A549 (cell line): ENCODE measurements around the gene CLCNKB. TPM values are rescaled to one million over a fixed set of nuclear protein-coding genes. Genes with fewer than 3 reads are reported as not detected.

Experiments used
- ATAC-seq, 2 experiments: fragments of 200-7000 bp in 1 of 2; fragments of >200 bp in 1 of 2; cut with Nextera tagmentation in 1 of 2; cut with Tn5 transposase in 1 of 2; 3 replicates each; pipeline versions ENCODE4 v1.8.0 to v1.9.1; 2018 to 2020; ENCODE audit warnings: mild to moderate bottlenecking in 1 of 2, moderate library complexity in 1 of 2
- CTCF ChIA-PET: fragments of 300-600 bp; sonication (Branson Sonifier 250); formaldehyde crosslinking; extraction: SDS; loops from one replicate; lab custom pipeline; 2021; ENCODE audit warnings: antibody characterized with exemption, inconsistent platforms; lab: Yijun Ruan, JAX
- POLR2A ChIA-PET: fragments of 350-600 bp; formaldehyde crosslinking; extraction: SDS; loops from one replicate; lab custom pipeline; 2021; ENCODE audit warnings: antibody characterized with exemption, inconsistent platforms; lab: Yijun Ruan, JAX
- DNase-seq, 2 experiments: peaks; one replicate each; pipeline versions ENCODE4 v3.0.0 to v3.0.0-alpha.2; 2011 to 2016; ENCODE audit warnings: low read depth in 1 of 2, low spot score in 1 of 2
- FAIRE-seq: peaks from 2 replicates; lab custom pipeline; 2011; peaks lifted over from hg19 to GRCh38; lab: Jason Lieb, UNC
- H3K27ac ChIP-seq, 2 experiments: fragments of >200 bp; sonication (Bioruptor Twin); formaldehyde crosslinking; 3 replicates each; pipeline ENCODE4 v1.5.1; 2016 to 2017
- H3K4me1 ChIP-seq: fragments of >200 bp; sonication (Bioruptor Twin); formaldehyde crosslinking; 3 replicates; pipeline ENCODE4 v1.6.1; 2016
- H3K4me2 ChIP-seq: fragments of >200 bp; sonication (Bioruptor Twin); formaldehyde crosslinking; 3 replicates; pipeline ENCODE4 v1.6.1; 2016
- H3K4me3 ChIP-seq: fragments of >200 bp; sonication (Bioruptor Twin); formaldehyde crosslinking; 3 replicates; pipeline ENCODE4 v1.5.1; 2016
- H3K9me3 ChIP-seq: fragments of >200 bp; sonication (Bioruptor Twin); formaldehyde crosslinking; 3 replicates; pipeline ENCODE4 v1.6.1; 2016
- CBX8 ChIP-seq: fragments of 200-600 bp; sonication (generic); IDR thresholded peaks from 2 replicates; pipeline ENCODE4 v1.6.1; 2016
- CHD2 ChIP-seq: fragments of 150-350 bp; IDR thresholded peaks from 2 replicates; pipeline ENCODE4 v1.6.1; 2014; ENCODE audit warnings: low read length; ENCODE audit not compliant: partially characterized antibody
- CHD4 ChIP-seq: fragments of 200-600 bp; sonication (generic); IDR thresholded peaks from 2 replicates; pipeline ENCODE4 v1.6.1; 2016; ENCODE audit warnings: antibody characterized with exemption, mild to moderate bottlenecking, borderline replicate concordance
- ESRRA ChIP-seq: fragments of 150-350 bp; IDR thresholded peaks from 2 replicates; pipeline ENCODE4 v1.6.1; 2014; ENCODE audit warnings: mild to moderate bottlenecking, low read length, borderline replicate concordance
- FOSL2 ChIP-seq, 2 experiments: fragments of 450-650 bp in 1 of 2; fragments of >200 bp in 1 of 2; sonication (Bioruptor Twin) in 1 of 2; formaldehyde crosslinking; IDR thresholded peaks; 2 replicates each; pipeline versions ENCODE4 v1.5.0 to v1.6.1; 2016 to 2020; ENCODE audit warnings: mild to moderate bottlenecking in 1 of 2, moderate library complexity in 1 of 2
- FOXS1 ChIP-seq: fragments of 250-450 bp; sonication (Bioruptor Pico); IDR thresholded peaks from 2 replicates; pipeline ENCODE4 v1.5.0; 2020; ENCODE audit warnings: mild to moderate bottlenecking, moderate library complexity
- JUNB ChIP-seq: fragments of >200 bp; sonication (Bioruptor Twin); formaldehyde crosslinking; IDR thresholded peaks from 2 replicates; pipeline ENCODE4 v1.6.1; 2016
- MYC ChIP-seq: IDR thresholded peaks from 2 replicates; pipeline ENCODE4 v1.6.1; 2012; ENCODE audit warnings: mild to moderate bottlenecking, inconsistent platforms, low read length, improper control_type of control experiment, borderline replicate concordance
- POLR2A ChIP-seq: IDR thresholded peaks from 2 replicates; pipeline ENCODE4 v1.6.1; 2012; ENCODE audit warnings: mild to moderate bottlenecking, low read length
- POLR2AphosphoS2 ChIP-seq: conservative IDR thresholded peaks from 2 replicates; pipeline ENCODE4 v1.6.1; 2012; ENCODE audit warnings: low read length, improper control_type of control experiment, inconsistent platforms
- RAD21 ChIP-seq, 2 experiments: fragments of >200 bp in 1 of 2; sonication (Bioruptor Twin) in 1 of 2; formaldehyde crosslinking in 1 of 2; IDR thresholded peaks in 1 of 2; conservative IDR thresholded peaks in 1 of 2; 2 replicates in 1 of 2; 3 replicates in 1 of 2; pipeline ENCODE4 v1.6.1; 2012 to 2018; ENCODE audit warnings: inconsistent platforms in 1 of 2
- RARB ChIP-seq: fragments of 250-450 bp; sonication (Bioruptor Pico); IDR thresholded peaks from 2 replicates; pipeline ENCODE4 v1.8.0; 2021; ENCODE audit warnings: mild to moderate bottlenecking, moderate library complexity
- RNF2 ChIP-seq: fragments of 200-600 bp; sonication (generic); IDR thresholded peaks from 2 replicates; pipeline ENCODE4 v1.6.1; 2016; ENCODE audit warnings: low read depth, mild to moderate bottlenecking, antibody characterized with exemption, moderate library complexity, borderline replicate concordance
- TFCP2L1 ChIP-seq: fragments of 250-450 bp; sonication (Bioruptor Pico); IDR thresholded peaks from 2 replicates; pipeline ENCODE4 v1.5.0; 2021; ENCODE audit warnings: mild to moderate bottlenecking
- WGBS: methylation state at CpG from one replicate; pipeline ENCODE4 v1.1.6; 2017; ENCODE audit errors: missing lambda C conversion rate; 5-methylcytosine and 5-hydroxymethylcytosine counted together
- polyA plus RNA-seq, 4 experiments: library from polyadenylated mRNA; depleted of rRNA in 3 of 4; stranded (reverse); fragments of >200 nt; fragmentation: RNase III in 1 of 4; extraction: RNeasy Plus Mini Kit Qiagen cat#74134 plus additional on column Dnase treatment in 1 of 4; gene quantifications; 2 replicates in 3 of 4; 3 replicates in 1 of 4; pipeline ENCODE4 v1.2.3, GENCODE V29; 2011 to 2017
- TF ChIP-seq, protein P1 (sequence below): fragments of 250-450 bp; sonication (Bioruptor Pico); IDR thresholded peaks from 2 replicates; pipeline ENCODE4 v1.5.0; 2020; ENCODE audit warnings: low read depth, mild to moderate bottlenecking, moderate library complexity
- TF ChIP-seq, protein P2 (sequence below): IDR thresholded peaks from 2 replicates; pipeline ENCODE4 v1.6.1; 2012
- TF ChIP-seq, protein P3 (sequence below): IDR thresholded peaks from 2 replicates; pipeline ENCODE4 v1.6.1; 2012; ENCODE audit warnings: low read depth, borderline replicate concordance
- TF ChIP-seq, protein P4 (sequence below): fragments of 250-450 bp; sonication (Bioruptor Pico); IDR thresholded peaks from 2 replicates; pipeline ENCODE4 v1.5.0; 2021; ENCODE audit warnings: mild to moderate bottlenecking, moderate library complexity, borderline replicate concordance
- TF ChIP-seq, protein P5 (sequence below): fragments of 450-650 bp; IDR thresholded peaks from 2 replicates; pipeline ENCODE4 v1.6.1; 2014; ENCODE audit warnings: antibody characterized with exemption
- TF ChIP-seq, protein P6 (sequence below): IDR thresholded peaks from 2 replicates; pipeline ENCODE4 v1.6.1; 2012

CLCNKB gene
- polyA plus RNA-seq, 2 of the 4 experiments (the other 2 are of a cell fraction), result 0.08 to 0.14 TPM

DNA sequence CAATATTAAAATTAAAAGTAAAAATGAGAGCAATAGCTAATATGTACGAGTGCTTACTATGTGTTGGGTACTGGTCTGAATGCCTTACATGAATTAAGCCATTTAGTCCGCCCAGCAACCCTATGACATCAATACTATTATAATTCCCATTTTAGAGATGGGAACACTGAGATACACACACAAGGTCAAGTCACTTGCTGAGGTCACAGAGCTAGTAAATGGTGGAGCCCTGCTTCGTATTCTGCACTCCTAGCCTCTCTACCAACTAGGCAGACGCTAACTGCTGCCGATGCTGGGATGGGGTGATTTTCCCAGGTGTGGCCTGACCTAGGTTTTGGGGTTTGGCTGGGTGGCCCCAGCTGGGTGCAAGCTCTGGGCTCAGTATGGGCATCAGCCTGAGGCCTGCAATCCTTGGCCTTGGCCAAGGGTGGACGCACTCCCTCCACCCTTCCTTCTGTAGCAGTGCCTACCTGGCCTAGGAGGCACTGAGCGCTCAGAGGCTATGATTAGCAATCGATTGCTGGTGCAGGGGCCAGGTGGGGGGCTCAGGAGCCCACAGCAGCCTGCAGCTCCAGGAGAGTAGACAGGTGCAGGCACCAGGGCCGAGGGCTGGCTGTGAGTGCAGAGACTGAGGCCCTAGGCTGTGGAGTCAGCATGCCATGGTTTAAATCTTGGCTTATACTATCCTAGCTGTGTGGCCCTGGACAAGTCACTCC, 27.2 kb downstream of the CLCNKB start:
- FAIRE-seq (no peak), DNase-seq (no peak), ATAC-seq (no peak)
- CTCF ChIA-PET, result interaction anchor here (0.6 to 2.4 kb wide), 10 partner anchors 8 to 255 kb away, joined by 3 to 9 read pairs (median 3); no protein-coding TSS in a partner anchor
- Histone ChIP-seq H3K4me3 (no peak overlapping the region), H3K9me3 (no peaks in the 10 kb centered on the region), H3K4me1 (peaks cover 50% of the 10 kb centered on the region), H3K4me2 (no peak overlapping the region), H3K27ac (no peak overlapping the region)
- TF ChIP-seq, protein P1, sequence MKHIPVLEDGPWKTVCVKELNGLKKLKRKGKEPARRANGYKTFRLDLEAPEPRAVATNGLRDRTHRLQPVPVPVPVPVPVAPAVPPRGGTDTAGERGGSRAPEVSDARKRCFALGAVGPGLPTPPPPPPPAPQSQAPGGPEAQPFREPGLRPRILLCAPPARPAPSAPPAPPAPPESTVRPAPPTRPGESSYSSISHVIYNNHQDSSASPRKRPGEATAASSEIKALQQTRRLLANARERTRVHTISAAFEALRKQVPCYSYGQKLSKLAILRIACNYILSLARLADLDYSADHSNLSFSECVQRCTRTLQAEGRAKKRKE (CRISPR knock-in tag), result no peak
- TF ChIP-seq, protein P2, sequence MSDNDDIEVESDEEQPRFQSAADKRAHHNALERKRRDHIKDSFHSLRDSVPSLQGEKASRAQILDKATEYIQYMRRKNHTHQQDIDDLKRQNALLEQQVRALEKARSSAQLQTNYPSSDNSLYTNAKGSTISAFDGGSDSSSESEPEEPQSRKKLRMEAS, result no peak
- TF ChIP-seq POLR2A (no peak), MYC (no peak), ESRRA (no peak), CHD4 (no peak), JUNB (no peak), CBX8 (no peak), CHD2 (no peak), FOSL2 (IDR thresholded peaks at IDR 0.05) (no peak), FOSL2 (CRISPR knock-in tag; IDR thresholded peaks at IDR 0.05) (no peak), FOXS1 (no peak), RARB (CRISPR knock-in tag) (no peak), TFCP2L1 (CRISPR knock-in tag) (no peak), RAD21 (conservative IDR thresholded peaks at IDR 0.05 in 1 of 2, IDR thresholded peaks at IDR 0.05 in 1 of 2) (no peak), POLR2AphosphoS2 (no peak), RNF2 (no peak)
- TF ChIP-seq, protein P3, sequence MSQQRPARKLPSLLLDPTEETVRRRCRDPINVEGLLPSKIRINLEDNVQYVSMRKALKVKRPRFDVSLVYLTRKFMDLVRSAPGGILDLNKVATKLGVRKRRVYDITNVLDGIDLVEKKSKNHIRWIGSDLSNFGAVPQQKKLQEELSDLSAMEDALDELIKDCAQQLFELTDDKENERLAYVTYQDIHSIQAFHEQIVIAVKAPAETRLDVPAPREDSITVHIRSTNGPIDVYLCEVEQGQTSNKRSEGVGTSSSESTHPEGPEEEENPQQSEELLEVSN, result no peak
- TF ChIP-seq, protein P4, sequence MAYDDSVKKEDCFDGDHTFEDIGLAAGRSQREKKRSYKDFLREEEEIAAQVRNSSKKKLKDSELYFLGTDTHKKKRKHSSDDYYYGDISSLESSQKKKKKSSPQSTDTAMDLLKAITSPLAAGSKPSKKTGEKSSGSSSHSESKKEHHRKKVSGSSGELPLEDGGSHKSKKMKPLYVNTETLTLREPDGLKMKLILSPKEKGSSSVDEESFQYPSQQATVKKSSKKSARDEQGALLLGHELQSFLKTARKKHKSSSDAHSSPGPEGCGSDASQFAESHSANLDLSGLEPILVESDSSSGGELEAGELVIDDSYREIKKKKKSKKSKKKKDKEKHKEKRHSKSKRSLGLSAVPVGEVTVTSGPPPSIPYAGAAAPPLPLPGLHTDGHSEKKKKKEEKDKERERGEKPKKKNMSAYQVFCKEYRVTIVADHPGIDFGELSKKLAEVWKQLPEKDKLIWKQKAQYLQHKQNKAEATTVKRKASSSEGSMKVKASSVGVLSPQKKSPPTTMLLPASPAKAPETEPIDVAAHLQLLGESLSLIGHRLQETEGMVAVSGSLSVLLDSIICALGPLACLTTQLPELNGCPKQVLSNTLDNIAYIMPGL, result no peak
- TF ChIP-seq, protein P5, sequence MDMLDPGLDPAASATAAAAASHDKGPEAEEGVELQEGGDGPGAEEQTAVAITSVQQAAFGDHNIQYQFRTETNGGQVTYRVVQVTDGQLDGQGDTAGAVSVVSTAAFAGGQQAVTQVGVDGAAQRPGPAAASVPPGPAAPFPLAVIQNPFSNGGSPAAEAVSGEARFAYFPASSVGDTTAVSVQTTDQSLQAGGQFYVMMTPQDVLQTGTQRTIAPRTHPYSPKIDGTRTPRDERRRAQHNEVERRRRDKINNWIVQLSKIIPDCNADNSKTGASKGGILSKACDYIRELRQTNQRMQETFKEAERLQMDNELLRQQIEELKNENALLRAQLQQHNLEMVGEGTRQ, result no peak
- WGBS, result 84% methylated on average over 6 of the region's 9 CpGs
- POLR2A ChIA-PET, result no interaction called here

DNA sequence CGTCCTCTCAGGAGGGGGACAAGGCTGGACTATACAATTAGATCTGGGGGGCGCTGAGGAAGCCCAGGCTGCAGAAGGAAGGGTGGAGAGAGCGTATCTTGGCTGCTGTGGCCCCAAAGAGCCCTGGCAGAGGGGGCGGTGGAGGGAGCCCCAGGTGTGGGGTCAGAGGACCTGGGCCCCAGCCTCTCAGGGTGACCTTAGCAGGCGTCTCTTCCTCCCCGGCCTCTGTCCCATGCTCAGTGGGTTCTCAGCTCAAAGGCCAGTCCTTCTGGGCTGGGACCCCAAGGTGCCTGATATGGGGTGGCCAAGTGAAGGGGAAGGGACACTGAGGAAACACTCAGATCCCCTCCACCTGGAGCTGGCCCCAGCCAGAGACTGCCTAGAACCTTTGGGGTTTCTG, 28.0 kb downstream of the CLCNKB start:
- ChIA-PET POLR2A (no interaction called here), CTCF (interaction anchor here (1.1 to 12.5 kb wide), 8 partner anchors 11 to 186 kb away, joined by 3 to 222 read pairs (median 8); partner anchors contain the start of gene EPHA2)
- peaks cover 56% of the 10 kb centered on the region for H3K4me1 ChIP-seq
- H3K27ac ChIP-seq, result no peak overlapping the region
- no peak overlapping the region for H3K4me3 ChIP-seq
- DNase-seq, result no peak
- H3K4me2 ChIP-seq, result no peak overlapping the region
- 90% methylated on average over 2 of the region's 6 CpGs for WGBS
- no peak for FAIRE-seq
- no peak for ATAC-seq
- no peaks in the 10 kb centered on the region for H3K9me3 ChIP-seq
- TF ChIP-seq, protein P6, sequence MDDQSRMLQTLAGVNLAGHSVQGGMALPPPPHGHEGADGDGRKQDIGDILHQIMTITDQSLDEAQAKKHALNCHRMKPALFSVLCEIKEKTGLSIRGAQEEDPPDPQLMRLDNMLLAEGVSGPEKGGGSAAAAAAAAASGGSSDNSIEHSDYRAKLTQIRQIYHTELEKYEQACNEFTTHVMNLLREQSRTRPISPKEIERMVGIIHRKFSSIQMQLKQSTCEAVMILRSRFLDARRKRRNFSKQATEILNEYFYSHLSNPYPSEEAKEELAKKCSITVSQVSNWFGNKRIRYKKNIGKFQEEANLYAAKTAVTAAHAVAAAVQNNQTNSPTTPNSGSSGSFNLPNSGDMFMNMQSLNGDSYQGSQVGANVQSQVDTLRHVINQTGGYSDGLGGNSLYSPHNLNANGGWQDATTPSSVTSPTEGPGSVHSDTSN, result no peak
